ENCODE results near the gene DUS2. TPM values are rescaled to one million over a fixed set of nuclear protein-coding genes. Genes with fewer than 3 reads are reported as not detected.

The DUS2 gene
- total RNA-seq = 15.8 and 18.9 TPM in 2 replicates

GRCh38 chr16:68022728-68023537 lies at the start of gene DUS2, which contains the start of gene DDX28:
Gene DUS2, plus strand, starts transcription at chr16:68023284. Its CDS starts 14,740 bp downstream, at chr16:68038024.
Gene DDX28, minus strand, starts transcription at chr16:68023232. Its CDS starts 30 bp downstream, at chr16:68023202.

GRCh38 chr16:67979955-67980678 lies 43.0 kb upstream of the DUS2 start, which contains the start of gene DPEP3:
Gene DPEP3, minus strand, starts transcription at chr16:67980499. Its CDS starts 119 bp downstream, at chr16:67980380.

GRCh38 chr16:67998779-67999688 lies 24.1 kb upstream of the DUS2 start, which contains the start of gene DPEP2:
Gene DPEP2, minus strand, starts transcription at chr16:67999484. Its CDS starts 6,272 bp downstream, at chr16:67993212.

GRCh38 chr16:68015681-68016080 lies 7.4 kb upstream of the DUS2 start, which contains the start of gene DPEP2NB:
Gene DPEP2NB, minus strand, starts transcription at chr16:68015911. Its CDS starts 141 bp downstream, at chr16:68015770.

GRCh38 chr16:68085259-68086071 lies 62.4 kb downstream of the DUS2 start, which contains the start of gene NFATC3:
Gene NFATC3, plus strand, starts transcription at chr16:68085370. Its CDS starts 312 bp downstream, at chr16:68085682.

Other genes with a start within 250 kb of the DUS2 start
- 7.8 and 7.9 TPM in 2 replicates for gene RANBP10, start 216.7 kb upstream of the DUS2 start, total RNA-seq
- 0.78 and 1.0 TPM in 2 replicates for gene TSNAXIP1, start 216.4 kb upstream of the DUS2 start, total RNA-seq
- gene THAP11, start 181.0 kb upstream of the DUS2 start, total RNA-seq = 41.7 and 43.2 TPM in 2 replicates
- 119 and 132 TPM in 2 replicates for gene NUTF2, start 176.4 kb upstream of the DUS2 start, total RNA-seq
- gene CENPT, start 175.6 kb upstream of the DUS2 start, total RNA-seq = 23.2 and 28.0 TPM in 2 replicates
- gene EDC4, start 150.2 kb upstream of the DUS2 start, total RNA-seq = 61.3 and 82.1 TPM in 2 replicates
- not detected in 2 replicates for gene NRN1L, start 138.4 kb upstream of the DUS2 start, total RNA-seq
- 29.5 and 36.0 TPM in 2 replicates for gene PSKH1, start 130.0 kb upstream of the DUS2 start, total RNA-seq
- 0.30 and 0.85 TPM in 2 replicates for gene CTRL, start 91.4 kb upstream of the DUS2 start, total RNA-seq
- 31.5 and 33.7 TPM in 2 replicates for gene PSMB10, start 86.4 kb upstream of the DUS2 start, total RNA-seq
- gene LCAT, start 79.2 kb upstream of the DUS2 start, total RNA-seq = 11.8 and 12.6 TPM in 2 replicates
- gene SLC12A4, start 54.6 kb upstream of the DUS2 start, total RNA-seq = 152 and 170 TPM in 2 replicates
- not detected in 2 replicates for gene DPEP3, start 42.8 kb upstream of the DUS2 start, total RNA-seq
- gene DPEP2, start 23.8 kb upstream of the DUS2 start, total RNA-seq = not detected in 2 replicates
- not detected in 2 replicates for gene DPEP2NB, start 7.4 kb upstream of the DUS2 start, total RNA-seq
- gene DDX28, start 52 bp upstream of the DUS2 start, total RNA-seq = 7.0 and 8.9 TPM in 2 replicates
- 17.7 and 18.5 TPM in 2 replicates for gene NFATC3, start 62.1 kb downstream of the DUS2 start, total RNA-seq
- 0.07 TPM in 2 replicates for gene ESRP2, start 212.8 kb downstream of the DUS2 start, total RNA-seq
- 48.4 and 105 TPM in 2 replicates for gene PLA2G15, start 222.1 kb downstream of the DUS2 start, total RNA-seq
- 14.7 and 24.1 TPM in 2 replicates for gene SLC7A6, start 241.2 kb downstream of the DUS2 start, total RNA-seq

All from smooth muscle cell of the pulmonary artery (primary cell).